HG03520 (cell line): ENCODE data around the gene S100B.
A peak's percentile ranks its signal among the peaks of the same experiment; 100 is the strongest.
"Not testable (repeated sequence)": the region's sequence is repeated elsewhere in the genome, so short reads cannot be mapped to it uniquely, and the experiment has no call there.

ENCODE experiments used
- ATAC-seq: cut with Tn5 transposase; IDR thresholded peaks from one replicate; pipeline ENCODE4 v1.9.1; 2021; ENCODE audit warnings: mild to moderate bottlenecking, moderate library complexity; ENCODE audit not compliant: unreplicated experiment

The S100B gene

GRCh38 chr21:46604975-46605766 is at the start of gene S100B:
TSS of gene S100B (minus strand) at chr21:46605082. CDS start at chr21:46602415, 2,667 bp downstream.
- ATAC-seq: no peak

DNA sequence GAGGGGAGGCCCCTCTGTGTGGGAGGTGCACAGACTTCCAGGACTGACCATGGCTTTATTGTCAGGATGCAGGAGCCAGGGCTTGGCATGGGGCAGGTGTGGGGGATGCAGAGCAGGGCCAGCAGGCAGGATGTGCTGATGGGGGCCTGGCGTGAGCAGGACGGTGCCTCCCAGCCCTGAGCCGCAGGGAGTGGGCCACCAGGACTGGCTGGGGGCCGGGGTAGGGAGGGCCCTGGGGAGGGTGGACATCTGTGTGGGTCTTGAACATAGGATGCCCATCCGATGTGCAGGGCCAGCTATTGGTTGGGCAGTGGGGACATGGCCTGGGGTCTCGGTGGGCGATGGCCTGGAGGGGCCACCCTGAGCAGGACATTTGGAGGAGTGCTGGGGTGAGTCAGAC is 46.2 kb upstream of the S100B start:
- no peak for ATAC-seq

GRCh38 chr21:46650476-46651098 is 45.7 kb upstream of the S100B start:
- ATAC-seq: no peak

DNA sequence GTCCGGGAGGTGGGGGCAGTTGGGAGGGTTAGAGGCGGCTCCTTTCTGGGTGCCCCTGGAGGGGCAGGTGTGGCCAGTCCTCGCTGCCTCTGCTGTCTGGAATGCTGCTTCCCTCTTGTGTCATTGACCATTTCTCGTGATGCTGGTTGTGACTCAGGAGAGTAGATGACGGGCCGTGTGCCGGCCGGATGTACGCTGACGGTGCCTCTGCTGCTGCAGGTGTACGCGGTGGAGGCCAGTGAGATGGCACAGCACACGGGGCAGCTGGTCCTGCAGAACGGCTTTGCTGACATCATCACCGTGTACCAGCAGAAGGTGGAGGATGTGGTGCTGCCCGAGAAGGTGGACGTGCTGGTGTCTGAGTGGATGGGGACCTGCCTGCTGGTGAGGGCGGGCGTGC is 44.5 kb upstream of the S100B start:
- no peak for ATAC-seq

- ATAC-seq: no peak
Measured at GRCh38 chr21:46648539-46648938, 43.7 kb upstream of the S100B start.

GRCh38 chr21:46646541-46647154 is 41.8 kb upstream of the S100B start:
- no peak for ATAC-seq

DNA sequence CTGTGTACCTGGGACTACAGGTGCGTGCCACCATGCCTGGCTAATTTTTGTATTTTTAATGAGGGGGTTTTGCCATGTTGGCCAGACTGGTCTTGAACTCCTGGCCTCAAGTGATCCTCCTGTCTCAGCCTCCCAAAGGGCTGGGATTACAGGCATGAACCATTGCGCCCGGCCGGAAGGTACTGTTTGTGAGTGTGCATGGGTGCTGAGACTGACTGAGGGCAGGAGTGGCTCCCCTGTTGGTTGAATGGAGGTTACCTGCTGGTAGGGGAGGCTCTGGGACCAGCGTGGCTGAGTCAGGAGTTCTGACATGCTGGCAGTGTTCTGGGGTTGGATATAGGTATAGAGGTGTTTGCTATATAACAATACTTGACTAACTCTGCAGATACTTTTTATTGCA is 41.0 kb upstream of the S100B start:
- no peak for ATAC-seq

GRCh38 chr21:46643379-46644177 is 38.7 kb upstream of the S100B start:
- no peak for ATAC-seq

- ATAC-seq: no peak
Measured at GRCh38 chr21:46641656-46642055, 36.8 kb upstream of the S100B start.

GRCh38 chr21:46639489-46640386 is 34.9 kb upstream of the S100B start:
- ATAC-seq: no peak

DNA sequence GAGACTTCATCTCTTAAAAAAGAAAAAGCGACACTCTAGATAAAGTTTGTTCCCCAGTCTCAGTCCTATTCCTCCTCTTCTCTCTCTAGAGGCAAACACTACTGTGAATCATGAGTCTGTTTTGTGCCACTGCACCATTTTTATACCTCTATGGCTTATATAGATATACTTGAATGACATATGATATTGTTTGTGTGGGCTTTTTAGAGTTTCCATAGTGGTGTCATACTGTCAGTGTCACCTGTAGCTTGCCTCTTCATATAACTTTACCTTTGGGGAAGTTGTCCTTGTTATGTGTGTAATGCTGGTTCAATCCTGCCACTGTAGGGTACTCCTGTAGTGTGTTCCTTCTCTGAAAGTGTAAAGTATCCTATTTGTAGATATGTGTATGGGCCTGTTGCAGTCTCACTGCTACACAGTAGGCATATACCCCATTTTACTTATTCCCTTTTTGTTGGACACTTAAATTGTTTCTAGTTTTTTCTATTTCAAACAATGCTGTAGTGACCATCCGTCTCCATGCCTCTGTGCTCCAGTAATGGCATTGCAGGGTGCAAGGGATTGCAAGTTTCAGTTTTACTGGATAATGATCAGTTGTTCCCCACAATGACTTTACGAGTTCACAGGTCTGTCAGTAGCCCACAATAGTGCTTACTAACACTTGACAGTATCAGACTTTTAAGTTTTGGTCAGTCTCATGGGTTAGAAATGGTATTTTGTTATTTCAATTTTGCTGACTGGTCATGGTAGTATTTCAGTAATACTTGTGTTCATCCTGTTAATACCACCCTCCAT is 33.3 kb upstream of the S100B start:
- no peak for ATAC-seq

- no peak for ATAC-seq
Measured at GRCh38 chr21:46636550-46637285, 31.8 kb upstream of the S100B start.

DNA sequence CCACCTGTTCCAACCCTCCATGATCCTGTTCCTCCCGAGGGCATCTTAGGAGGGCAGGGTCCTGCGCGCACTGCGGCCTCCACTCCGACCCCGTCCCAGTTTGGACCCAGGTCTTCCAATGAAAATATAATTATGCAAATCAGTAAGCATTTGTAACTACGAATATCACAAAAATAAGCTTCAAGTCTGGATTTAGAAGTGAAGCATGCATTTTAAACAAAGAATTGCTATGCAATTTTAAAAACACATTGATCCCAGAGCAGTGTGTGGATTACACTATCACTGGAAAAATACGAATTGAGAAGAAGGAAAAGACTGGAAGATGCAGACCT is 31.3 kb upstream of the S100B start:
- ATAC-seq: no peak

DNA sequence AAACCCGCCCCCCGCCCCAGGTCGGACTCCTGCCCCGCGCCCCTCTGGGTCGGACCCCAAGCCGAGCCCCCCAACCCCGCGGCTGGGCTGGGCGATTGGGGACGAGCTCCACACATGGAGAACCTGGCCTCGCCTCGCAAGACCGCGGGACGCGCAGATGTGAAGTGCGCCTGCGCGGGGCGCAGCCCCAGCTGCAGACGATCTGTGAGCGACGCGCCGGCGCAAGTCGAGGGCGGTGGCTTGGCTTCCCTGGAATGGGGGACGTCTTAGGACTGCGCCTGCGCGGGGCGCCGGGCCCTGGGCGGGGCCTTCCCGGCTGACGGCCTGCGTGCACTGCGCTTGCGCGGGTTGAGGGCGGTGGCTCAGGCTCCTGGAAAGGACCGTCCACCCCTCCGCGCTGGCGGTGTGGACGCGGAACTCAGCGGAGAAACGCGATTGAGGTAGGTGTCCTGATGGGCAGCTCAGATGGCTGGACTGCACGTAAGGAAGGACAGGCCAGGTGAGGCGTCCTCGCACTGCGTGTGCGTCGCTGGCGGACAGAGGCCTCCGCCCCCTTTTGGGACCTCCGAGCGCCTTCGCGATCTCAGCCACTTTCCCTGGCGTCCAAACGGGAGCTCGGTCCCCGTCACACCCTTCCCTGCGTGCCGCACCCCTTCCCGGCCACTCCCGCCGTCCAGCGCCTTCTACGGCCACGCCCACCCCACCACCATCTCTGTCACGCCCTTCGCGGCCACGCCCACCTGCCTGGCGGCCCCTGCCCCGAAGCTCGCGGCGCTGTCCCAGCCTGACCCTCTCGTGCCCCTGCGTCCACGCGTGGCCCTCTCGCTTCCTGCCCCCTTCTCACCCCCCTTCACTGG is 30.7 kb upstream of the S100B start, which contains the start of gene PRMT2:
Gene PRMT2, plus strand, starts transcription at position 351 of the 857 bp plus-strand sequence. CDS start 1,278 bp downstream, outside the sequence.
- ATAC-seq: peak; percentile 85

DNA sequence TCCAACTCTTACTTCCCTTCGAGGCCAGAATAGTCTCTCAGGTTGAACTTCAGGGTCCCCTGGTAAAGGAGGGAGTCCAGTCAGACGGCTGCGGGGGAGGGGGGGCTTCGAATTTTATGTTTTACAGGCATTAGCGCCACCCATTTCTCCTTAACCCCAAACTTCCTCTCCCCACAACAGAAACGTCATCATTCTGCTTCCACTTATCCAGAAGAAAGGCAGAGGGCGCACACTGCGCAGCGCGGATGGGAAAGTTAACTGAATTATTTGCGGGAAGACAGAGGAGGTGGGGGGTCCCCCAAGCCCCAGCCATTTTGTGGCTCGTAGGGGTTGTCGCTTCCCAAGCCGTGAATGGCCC is 30.1 kb upstream of the S100B start:
- ATAC-seq: peak; percentile 10

DNA sequence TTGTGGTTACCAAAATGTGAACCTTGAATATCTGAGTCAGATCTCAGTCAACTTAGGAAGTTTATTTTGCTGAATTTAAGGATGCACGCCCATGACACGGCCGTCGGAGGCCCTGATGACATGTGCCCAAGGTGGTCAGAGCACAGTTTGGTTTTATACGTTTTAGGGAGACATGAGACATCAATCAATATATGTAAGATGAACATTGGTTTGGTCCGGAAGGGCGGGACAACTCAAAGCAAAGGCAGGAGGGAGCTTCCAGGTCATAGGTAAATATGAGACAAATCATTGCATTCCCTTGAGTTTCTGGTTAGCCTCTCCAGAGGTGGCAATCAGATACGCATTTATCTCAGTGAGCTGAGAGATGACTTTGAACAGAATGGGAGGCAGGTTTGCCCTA is 29.5 kb upstream of the S100B start:
- no peak for ATAC-seq

- ATAC-seq: no peak
Measured at GRCh38 chr21:46633566-46633965, 28.7 kb upstream of the S100B start.

DNA sequence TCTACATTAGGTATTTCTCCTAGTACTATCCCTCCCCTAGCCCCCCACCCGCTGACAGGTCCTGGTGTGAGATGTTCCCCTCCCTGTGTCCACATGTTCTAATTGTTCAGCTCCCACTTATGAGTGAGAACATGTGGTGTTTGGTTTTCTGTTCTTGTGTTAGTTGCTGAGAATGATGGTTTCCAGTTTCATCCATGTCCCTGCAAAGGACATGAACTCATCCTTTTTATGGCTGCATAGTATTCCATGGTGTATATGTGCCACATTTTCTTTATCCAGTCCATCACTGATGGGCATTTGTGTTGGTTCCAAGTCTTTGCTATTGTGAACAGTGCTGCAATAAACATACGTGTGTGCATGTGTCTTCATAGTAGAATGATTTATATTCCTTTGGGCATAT is 26.0 kb upstream of the S100B start:
- ATAC-seq: not testable (repeated sequence)
